Activated naive CD4-positive, alpha-beta T cell treated with anti-CD3 and anti-CD28 coated beads for 36 hours (primary cell): ENCODE data around the gene DCHS1. TPM values are rescaled to one million over a fixed set of nuclear protein-coding genes. Genes with fewer than 3 reads are reported as not detected.
A peak's percentile ranks its signal among the peaks of the same experiment; 100 is the strongest.

Experiments
- CTCF ChIA-PET: fragments of 350-600 bp; sonication (Branson Sonifier 250); formaldehyde crosslinking; loops from one replicate; lab custom pipeline; 2021; ENCODE audit warnings: antibody characterized with exemption; lab: Charles Lee
- DNase-seq: peaks from one replicate; pipeline ENCODE4 v3.0.0-alpha.2; 2020
- H3K27ac Mint-ChIP-seq: one replicate; pipeline ENCODE4 v1.8.0; 2021; ENCODE audit warnings: mild to moderate bottlenecking, mixed read lengths
- H3K27me3 Mint-ChIP-seq: one replicate; pipeline ENCODE4 v1.8.0; 2021; ENCODE audit warnings: low read depth, mixed read lengths
- H3K36me3 Mint-ChIP-seq: one replicate; pipeline ENCODE4 v1.8.0; 2021; ENCODE audit warnings: low read depth, mixed read lengths
- H3K4me1 Mint-ChIP-seq: one replicate; pipeline ENCODE4 v1.8.0; 2021; ENCODE audit warnings: low read depth, mixed read lengths
- H3K4me3 Mint-ChIP-seq: one replicate; pipeline ENCODE4 v1.8.0; 2021; ENCODE audit warnings: mild to moderate bottlenecking, moderate library complexity, mixed read lengths
- H3K9me3 Mint-ChIP-seq: one replicate; pipeline ENCODE4 v1.8.0; 2021; ENCODE audit warnings: mixed read lengths
- intact Hi-C: fragments of 100-400 bp; cut with micrococcal nuclease; formaldehyde crosslinking; loops from one replicate; pipeline ENCODE4 v1.15.1; 2023
- total RNA-seq, 2 experiments: library from RNA; stranded (reverse); gene quantifications; one replicate each; pipeline ENCODE4 v1.2.3, GENCODE V29; 2021

DCHS1 gene
- total RNA-seq, 2 experiments from 2014 or later, result 0.79 to 0.88 TPM

- peak; percentile 92 for DNase-seq
- no peak within 1 kb of the TSS for H3K27ac Mint-ChIP-seq
- intact Hi-C loops, result loop anchor here (1.0 to 10.0 kb wide), 10 partner anchors 9 to 911 kb away; partner anchors contain the start of genes ARFIP2, FHIP1B, MRPL17 and PPFIBP2
- H3K9me3 Mint-ChIP-seq, result no peaks in the 10 kb centered on the region
- H3K4me3 Mint-ChIP-seq, result no peak within 1 kb of the TSS
- peaks cover 23% of the 10 kb centered on the region for H3K36me3 Mint-ChIP-seq
- CTCF ChIA-PET, result interaction anchor here (0.8 to 4.6 kb wide), 11 partner anchors 9 to 134 kb away, joined by 3 to 37 read pairs (median 8); partner anchors contain the start of genes MRPL17 and TPP1
- no peaks in the 10 kb centered on the region for H3K27me3 Mint-ChIP-seq
- H3K4me1 Mint-ChIP-seq, result peaks cover 33% of the 10 kb centered on the region
These were observed 52.1 kb downstream of the DCHS1 start, which contains the start of the genes ILK and RRP8 for GRCh38 chr11:6603287-6604080. TSS of gene ILK (plus strand) at chr11:6603774. CDS start at chr11:6604272, 498 bp downstream. TSS of gene RRP8 (minus strand) at chr11:6603616. CDS start at chr11:6603502, 114 bp downstream.

DNA sequence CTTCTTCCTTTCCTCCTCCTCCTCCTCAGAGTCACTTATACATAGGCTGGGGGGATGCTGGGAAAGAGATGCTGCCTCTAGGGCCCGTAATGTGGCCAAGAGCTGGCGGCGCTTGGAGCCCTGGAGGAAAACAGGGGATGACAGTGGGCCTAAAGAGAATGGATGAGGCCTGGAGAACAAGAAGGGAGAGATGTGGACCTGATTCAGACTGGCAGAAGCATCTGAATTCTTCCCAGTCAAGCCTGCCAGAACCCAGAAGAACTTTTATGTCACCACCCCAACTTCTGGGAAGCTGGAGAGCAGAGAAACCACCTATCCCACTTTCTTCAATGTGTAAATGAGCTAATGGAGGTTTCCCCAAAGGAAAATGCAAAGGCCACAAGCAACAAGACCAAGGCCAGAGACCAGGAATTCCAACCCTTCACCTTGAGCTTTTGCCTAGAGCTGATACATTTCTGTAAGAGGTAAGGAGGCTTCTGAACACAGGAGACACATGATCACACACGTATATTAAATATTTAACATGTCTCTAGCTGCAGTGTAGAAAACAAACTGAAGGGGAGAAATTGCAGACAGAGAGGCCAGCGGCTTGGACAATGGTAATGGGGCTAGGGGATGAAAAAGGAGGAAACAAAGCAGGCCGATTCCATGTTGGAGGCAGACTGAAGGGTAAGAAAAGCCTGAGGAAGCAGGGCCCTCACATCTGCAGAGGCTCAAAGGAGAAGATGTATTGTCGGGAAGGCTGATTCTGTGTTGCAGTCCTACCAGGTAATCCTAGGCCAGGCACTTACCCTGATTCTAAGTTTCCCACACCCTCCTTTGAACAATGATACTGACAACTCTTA is 53.3 kb downstream of the DCHS1 start:
- peaks cover 30% of the 10 kb centered on the region for H3K4me1 Mint-ChIP-seq
- intact Hi-C loops, result loop anchor here (10.0 kb wide), 1 partner anchor 912 kb away; the partner anchor contains the start of gene PPFIBP2
- DNase-seq, result no peak
- H3K27me3 Mint-ChIP-seq, result no peaks in the 10 kb centered on the region
- H3K4me3 Mint-ChIP-seq, result no peak overlapping the region
- CTCF ChIA-PET, result interaction anchor here (0.9 to 4.6 kb wide), 5 partner anchors 16 to 155 kb away, joined by 3 to 37 read pairs (median 10); partner anchors contain the start of genes MRPL17 and TPP1
- H3K36me3 Mint-ChIP-seq, result peaks cover 24% of the 10 kb centered on the region
- peak overlapping the region; percentile 47 for H3K27ac Mint-ChIP-seq
- no peaks in the 10 kb centered on the region for H3K9me3 Mint-ChIP-seq

DNA sequence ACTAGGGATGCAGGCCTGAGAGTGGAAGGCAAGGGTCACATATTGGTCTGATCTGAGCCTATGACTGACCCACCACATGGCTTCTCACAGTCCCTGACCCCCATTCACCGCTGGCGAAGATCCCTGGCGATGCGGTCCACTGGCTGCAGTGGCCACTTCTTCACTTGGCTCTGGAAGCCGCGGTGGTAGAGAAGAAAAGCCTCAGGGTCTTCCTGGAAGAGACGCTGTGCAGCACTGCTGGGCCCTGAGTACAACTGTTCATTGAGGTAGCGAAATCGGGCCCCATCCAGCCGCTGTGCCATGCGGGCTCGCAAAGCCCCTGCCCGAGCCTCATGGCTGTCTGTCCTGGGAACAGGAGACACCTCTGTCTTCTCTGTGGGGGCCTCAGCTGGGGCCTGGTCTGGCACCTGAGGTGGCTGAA is 54.6 kb downstream of the DCHS1 start:
- DNase-seq, result no peak
- Mint-ChIP-seq H3K36me3 (peaks cover 28% of the 10 kb centered on the region), H3K4me3 (no peak overlapping the region), H3K27ac (no peak overlapping the region), H3K9me3 (no peaks in the 10 kb centered on the region), H3K27me3 (no peaks in the 10 kb centered on the region), H3K4me1 (peaks cover 31% of the 10 kb centered on the region)
- CTCF ChIA-PET, result interaction anchor here (4.6 kb wide), 1 partner anchor 83 kb away, joined by 37 read pairs; the partner anchor contains the start of gene MRPL17
- intact Hi-C loops, result loop anchor here (10.0 kb wide), 1 partner anchor 914 kb away; the partner anchor contains the start of gene PPFIBP2

DNA sequence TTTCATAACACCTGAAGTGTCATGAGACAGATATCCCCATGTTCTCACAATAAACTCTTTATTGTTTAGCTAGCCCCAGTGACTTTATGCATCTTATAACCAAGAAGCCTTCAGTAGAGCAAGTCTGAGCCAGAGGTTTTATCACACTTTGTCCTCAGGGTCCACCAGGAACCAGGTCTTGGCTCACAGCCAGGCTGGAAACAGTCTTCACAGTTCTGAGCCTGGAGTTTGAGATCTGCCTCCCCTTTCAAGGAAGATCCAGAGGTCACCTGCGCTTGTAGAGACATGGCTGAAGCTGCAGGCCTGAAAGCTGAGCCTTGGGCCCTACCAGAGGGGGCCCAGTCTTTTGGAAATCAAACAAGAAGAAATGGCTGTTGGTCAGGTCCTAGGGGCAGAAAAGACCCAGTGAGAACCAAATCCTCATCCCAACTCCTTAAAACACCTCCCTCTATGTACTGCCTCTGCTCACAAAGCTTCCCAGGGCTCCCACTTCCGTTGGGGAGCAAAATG is 55.7 kb downstream of the DCHS1 start:
- Mint-ChIP-seq H3K27me3 (no peaks in the 10 kb centered on the region), H3K4me3 (no peak overlapping the region), H3K9me3 (no peaks in the 10 kb centered on the region), H3K36me3 (peaks cover 31% of the 10 kb centered on the region), H3K4me1 (peaks cover 34% of the 10 kb centered on the region), H3K27ac (no peak overlapping the region)
- CTCF ChIA-PET, result interaction anchor here (0.5 kb wide), 1 partner anchor 79 kb away, joined by 3 read pairs; no protein-coding TSS in a partner anchor
- DNase-seq, result no peak
- intact Hi-C loops, result loop anchor here (10.0 kb wide), 1 partner anchor 915 kb away; the partner anchor contains the start of gene PPFIBP2

DNA sequence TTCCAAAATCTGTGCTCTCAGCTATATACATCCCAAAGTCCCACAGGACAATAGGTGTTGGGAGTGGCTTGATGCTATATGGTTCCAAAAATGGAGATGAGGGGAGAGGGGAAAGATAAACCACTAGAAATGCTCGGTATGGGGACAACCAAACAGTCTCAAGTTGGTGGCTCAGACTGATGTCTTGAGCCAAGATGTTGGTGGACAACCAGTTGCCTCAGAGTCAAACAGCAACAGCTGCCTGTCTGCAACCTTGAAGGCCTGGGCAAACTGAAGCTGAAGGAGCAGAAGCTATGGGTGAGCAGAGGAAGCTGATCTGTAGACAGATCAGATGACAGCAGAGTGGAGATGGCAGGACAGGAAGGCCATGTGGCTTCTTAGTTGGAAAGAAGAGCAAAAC is 56.2 kb downstream of the DCHS1 start:
- Mint-ChIP-seq H3K9me3 (no peaks in the 10 kb centered on the region), H3K27me3 (no peaks in the 10 kb centered on the region), H3K4me1 (peaks cover 37% of the 10 kb centered on the region), H3K27ac (no peak overlapping the region), H3K36me3 (peaks cover 33% of the 10 kb centered on the region), H3K4me3 (no peak overlapping the region)
- CTCF ChIA-PET, result interaction anchor here (0.5 kb wide), 1 partner anchor 79 kb away, joined by 3 read pairs; no protein-coding TSS in a partner anchor
- intact Hi-C loops, result no loop called here
- DNase-seq, result no peak

DNA sequence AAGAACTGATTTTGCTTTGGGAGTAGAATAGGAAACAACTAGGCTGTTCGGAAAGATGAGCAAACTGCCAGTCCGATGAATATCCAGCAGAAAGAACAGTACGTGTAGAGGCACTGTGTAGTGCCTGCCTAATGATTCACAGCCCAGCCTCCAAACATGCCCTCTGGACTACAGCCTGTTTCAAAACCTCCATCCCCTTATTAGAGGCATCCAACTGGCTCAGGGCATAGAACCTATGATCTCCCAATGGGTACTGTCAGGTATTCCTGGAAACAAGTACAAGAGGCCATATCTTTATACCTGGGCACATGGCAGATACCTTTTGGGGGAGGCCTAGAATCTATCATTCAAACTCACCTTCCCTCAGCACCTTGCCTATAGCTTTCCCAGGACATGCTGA is 57.1 kb downstream of the DCHS1 start:
- Mint-ChIP-seq H3K27ac (no peak overlapping the region), H3K4me3 (no peak overlapping the region)

DNA sequence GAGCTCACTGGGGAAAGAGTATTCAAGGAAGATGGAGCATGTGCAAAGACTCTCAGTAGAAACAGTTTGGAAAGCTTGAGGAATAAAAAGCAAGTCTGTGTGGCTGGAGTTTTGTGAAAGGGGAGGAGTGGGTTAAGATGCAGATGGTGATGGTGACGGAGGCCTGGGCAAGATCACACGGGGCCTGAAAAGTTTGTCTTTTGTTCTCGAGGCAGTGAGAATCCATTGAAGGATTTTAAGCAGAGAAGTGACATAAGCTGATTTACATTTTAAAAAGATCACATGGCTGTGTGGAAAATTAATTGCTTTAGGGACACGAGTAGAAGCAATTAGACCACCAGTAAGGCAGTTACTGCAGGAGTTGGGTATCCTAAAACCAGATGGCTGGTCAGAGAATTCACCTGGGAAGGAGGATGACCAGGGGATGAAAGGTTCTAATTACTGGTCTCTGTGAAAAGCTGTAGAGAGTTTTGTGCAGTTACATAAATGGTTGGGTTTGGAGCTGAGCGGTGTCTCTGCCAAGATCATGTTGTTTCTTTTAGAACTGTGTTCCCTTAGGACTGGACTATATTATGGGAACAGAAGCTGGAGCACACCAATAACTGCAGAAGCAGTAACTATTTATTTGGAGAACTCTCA is 59.3 kb downstream of the DCHS1 start:
- Mint-ChIP-seq H3K27me3 (no peaks in the 10 kb centered on the region), H3K4me3 (no peak overlapping the region), H3K9me3 (no peaks in the 10 kb centered on the region), H3K36me3 (peaks cover 39% of the 10 kb centered on the region), H3K4me1 (peaks cover 39% of the 10 kb centered on the region), H3K27ac (no peak overlapping the region)
- DNase-seq, result no peak
- intact Hi-C loops, result no loop called here
- CTCF ChIA-PET, result interaction anchor here (0.6 kb wide), 1 partner anchor 785 kb away, joined by 3 read pairs; no protein-coding TSS in a partner anchor

More for the DNA sequence above, 57.1 kb downstream of the DCHS1 start:
- intact Hi-C loops, result no loop called here
- no peak for DNase-seq
- no peaks in the 10 kb centered on the region for H3K9me3 Mint-ChIP-seq
- peaks cover 44% of the 10 kb centered on the region for H3K4me1 Mint-ChIP-seq
- H3K27me3 Mint-ChIP-seq, result no peaks in the 10 kb centered on the region
- peaks cover 40% of the 10 kb centered on the region for H3K36me3 Mint-ChIP-seq
- CTCF ChIA-PET, result interaction anchor here (0.8 kb wide), 1 partner anchor 68 kb away, joined by 3 read pairs; no protein-coding TSS in a partner anchor

DNA sequence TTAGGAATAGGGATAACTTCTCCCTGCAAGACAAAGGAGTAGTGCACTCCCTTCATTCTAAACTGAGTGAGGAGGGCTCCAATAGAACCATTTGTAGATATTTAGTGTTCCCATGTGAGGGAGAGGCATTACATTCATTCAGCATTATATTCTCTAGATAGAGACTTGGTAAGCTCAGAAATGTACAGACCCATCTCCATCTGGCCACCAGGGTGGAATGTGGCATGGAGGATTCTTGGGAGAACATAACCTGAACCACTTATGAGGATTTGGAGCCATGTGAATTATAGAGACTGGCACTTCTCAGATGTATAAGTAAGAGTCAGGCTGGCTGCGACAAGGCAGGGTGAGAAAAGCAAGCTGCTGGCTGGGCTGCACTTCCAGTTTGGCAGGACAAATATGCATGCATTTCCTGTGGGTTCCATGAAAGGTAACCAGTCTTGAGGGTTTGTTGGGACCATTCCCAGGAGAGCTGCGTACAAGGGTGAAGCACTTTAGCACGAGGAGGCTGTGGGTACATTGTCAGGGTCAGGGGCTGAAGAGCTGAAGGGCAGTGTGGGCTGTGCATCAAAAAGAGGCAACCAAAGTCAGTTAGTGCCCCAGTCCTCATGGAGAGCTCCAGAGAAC is 61.4 kb downstream of the DCHS1 start:
- CTCF ChIA-PET, result interaction anchor here (0.7 to 1.6 kb wide), 3 partner anchors 9 to 89 kb away, joined by 3 to 4 read pairs (median 3); partner anchors contain the start of genes ILK, MRPL17 and RRP8
- H3K27ac Mint-ChIP-seq, result no peak overlapping the region
- intact Hi-C loops, result no loop called here
- H3K27me3 Mint-ChIP-seq, result no peaks in the 10 kb centered on the region
- H3K36me3 Mint-ChIP-seq, result peaks cover 35% of the 10 kb centered on the region
- H3K4me3 Mint-ChIP-seq, result no peak overlapping the region
- DNase-seq, result no peak
- H3K9me3 Mint-ChIP-seq, result no peaks in the 10 kb centered on the region
- peaks cover 32% of the 10 kb centered on the region for H3K4me1 Mint-ChIP-seq

GRCh38 chr11:6588018-6588417 is 67.6 kb downstream of the DCHS1 start:
- intact Hi-C loops, result no loop called here
- DNase-seq, result no peak
- Mint-ChIP-seq H3K4me1 (no peaks in the 10 kb centered on the region), H3K27me3 (no peaks in the 10 kb centered on the region), H3K9me3 (peaks cover 17% of the 10 kb centered on the region), H3K27ac (no peak overlapping the region), H3K4me3 (no peak overlapping the region), H3K36me3 (peaks cover 28% of the 10 kb centered on the region)
- CTCF ChIA-PET, result interaction anchor here (1.2 kb wide), 1 partner anchor 58 kb away, joined by 3 read pairs; no protein-coding TSS in a partner anchor

GRCh38 chr11:6587360-6587953 is 68.2 kb downstream of the DCHS1 start:
- Mint-ChIP-seq H3K4me3 (no peak overlapping the region), H3K36me3 (peaks cover 28% of the 10 kb centered on the region), H3K27me3 (no peaks in the 10 kb centered on the region), H3K4me1 (no peaks in the 10 kb centered on the region), H3K27ac (no peak overlapping the region), H3K9me3 (peaks cover 20% of the 10 kb centered on the region)
- CTCF ChIA-PET, result interaction anchor here (0.7 to 1.2 kb wide), 4 partner anchors 42 to 224 kb away, joined by 3 to 4 read pairs (median 3); no protein-coding TSS in a partner anchor
- no peak for DNase-seq
- intact Hi-C loops, result no loop called here
